Caki2 (cell line): Measurements from ENCODE around the gene GNA15. TPM values are rescaled to one million over a fixed set of nuclear protein-coding genes. Genes with fewer than 3 reads are reported as not detected.

ENCODE experiments used
- DNase-seq: peaks from one replicate; pipeline ENCODE4 v3.0.0-alpha.2; 2015; ENCODE audit warnings: low read depth
- in situ Hi-C: cut with HindIII; loops from 2 replicates; pipeline ENCODE4 v1.10.0; 2016; ENCODE audit warnings: low sequenced_read_pairs, low pct_unique_long_range_greater_than_20kb, mixed read lengths
- total RNA-seq: library from RNA; depleted of rRNA; stranded (reverse); fragments of >200 nt; shearing (Covaris generic); gene quantifications from 2 replicates; pipeline ENCODE4 v1.2.3, GENCODE V29; 2014; ENCODE audit warnings: low replicate concordance

The GNA15 gene
- total RNA-seq, 1 experiment from 2014 or later, result not detected

GRCh38 chr19:3118232-3119070 lies 17.4 kb upstream of the GNA15 start:
- in situ Hi-C loops, result no loop called here

GRCh38 chr19:3119071-3119595 lies 16.7 kb upstream of the GNA15 start:
- no peak for DNase-seq
- in situ Hi-C loops, result no loop called here

More at GRCh38 chr19:3118232-3119070, 17.4 kb upstream of the GNA15 start:
- no peak for DNase-seq

- in situ Hi-C loops, result no loop called here
- DNase-seq, result no peak
Measured at GRCh38 chr19:3119693-3120380, 16.0 kb upstream of the GNA15 start.

- no peak for DNase-seq
- in situ Hi-C loops, result no loop called here
Measured at GRCh38 chr19:3120611-3121276, 15.1 kb upstream of the GNA15 start.

GRCh38 chr19:3121396-3121795 lies 14.4 kb upstream of the GNA15 start:
- in situ Hi-C loops, result no loop called here
- DNase-seq, result no peak

- in situ Hi-C loops, result no loop called here
- no peak for DNase-seq
Measured at GRCh38 chr19:3121821-3122511, 13.9 kb upstream of the GNA15 start.

DNA sequence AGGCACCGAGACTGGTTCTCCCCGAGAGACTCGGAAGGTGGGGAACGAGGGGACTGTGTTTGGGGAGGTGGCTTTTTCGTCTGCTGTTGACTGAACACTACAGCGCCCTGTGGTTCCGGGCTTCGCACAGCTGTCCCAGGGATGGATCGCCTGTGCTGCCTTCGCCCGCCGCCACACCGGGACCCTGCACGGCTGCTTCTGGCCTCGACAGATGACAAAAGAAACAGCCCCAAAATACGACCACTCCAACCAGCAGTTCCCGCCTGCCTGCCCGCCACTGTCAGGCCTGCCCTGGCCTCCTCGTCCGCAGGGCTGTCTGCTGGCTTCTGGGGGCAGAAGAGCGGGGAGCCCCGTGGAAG lies 13.3 kb upstream of the GNA15 start:
- in situ Hi-C loops, result no loop called here
- no peak for DNase-seq

GRCh38 chr19:3123088-3123721 lies 12.6 kb upstream of the GNA15 start:
- DNase-seq, result no peak
- in situ Hi-C loops, result no loop called here

DNA sequence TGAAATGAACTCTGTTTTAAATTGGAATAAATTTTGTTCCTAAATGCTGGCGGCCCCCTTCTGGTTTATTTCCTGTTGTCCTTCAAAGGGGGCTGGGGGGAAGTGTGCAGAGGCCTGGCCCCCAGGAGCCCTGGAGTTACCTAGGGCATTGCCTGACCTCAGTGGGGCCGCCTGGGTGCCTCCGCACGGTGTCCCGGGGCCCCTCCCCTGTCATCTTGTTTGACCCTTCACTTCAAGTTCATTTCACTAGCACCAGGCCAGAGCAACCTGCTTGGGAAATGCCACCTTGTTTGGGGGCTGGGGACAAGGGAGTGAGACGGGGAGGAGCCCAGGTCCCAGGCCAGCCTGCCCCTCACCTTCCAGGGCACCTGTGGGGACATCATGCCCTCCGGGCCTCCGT lies 11.9 kb upstream of the GNA15 start:
- in situ Hi-C loops, result no loop called here
- DNase-seq, result no peak

DNA sequence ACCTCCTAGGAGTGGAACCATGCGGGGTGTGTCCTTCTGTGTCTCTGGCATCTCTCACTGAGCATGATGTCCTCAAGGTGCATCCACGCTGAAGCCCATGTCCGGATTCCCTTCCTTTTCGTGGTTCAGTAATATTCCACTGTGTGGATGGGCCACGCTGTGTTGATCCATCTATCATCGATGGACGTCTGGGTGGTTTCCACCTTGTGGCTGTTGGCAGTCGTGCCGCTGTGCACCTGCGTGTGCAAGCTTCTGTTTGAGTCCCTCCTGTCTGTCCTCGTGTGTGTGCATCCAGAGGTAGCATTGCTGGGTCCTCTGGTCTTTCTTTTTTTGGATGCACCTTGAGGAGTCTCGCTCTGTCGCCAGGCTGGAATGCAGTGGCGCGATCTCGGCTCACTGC lies 11.2 kb upstream of the GNA15 start:
- no peak for DNase-seq
- in situ Hi-C loops, result no loop called here

GRCh38 chr19:3125900-3126524 lies 9.8 kb upstream of the GNA15 start:
- peak; percentile 18 for DNase-seq

DNA sequence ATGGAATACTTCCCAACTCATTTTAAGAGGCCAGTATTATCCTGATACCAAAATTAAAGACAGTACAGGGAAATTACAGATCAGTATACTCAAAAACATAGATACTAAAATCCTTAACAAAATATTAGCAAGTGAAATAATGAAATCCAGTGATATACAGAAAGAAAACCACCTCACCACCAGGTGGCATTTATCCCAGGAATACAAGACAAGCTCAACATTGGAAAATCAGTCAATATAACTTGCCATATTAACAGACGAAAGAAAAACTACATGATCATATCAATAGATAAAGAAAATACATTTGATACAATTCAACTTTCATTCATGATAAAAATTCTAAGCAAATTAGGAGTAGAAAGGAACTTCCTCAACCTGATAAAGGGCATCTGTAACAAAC lies 6.7 kb upstream of the GNA15 start:
- in situ Hi-C loops, result no loop called here
- peak; percentile 8 for DNase-seq

More at GRCh38 chr19:3125900-3126524, 9.8 kb upstream of the GNA15 start:
- in situ Hi-C loops, result no loop called here

DNA sequence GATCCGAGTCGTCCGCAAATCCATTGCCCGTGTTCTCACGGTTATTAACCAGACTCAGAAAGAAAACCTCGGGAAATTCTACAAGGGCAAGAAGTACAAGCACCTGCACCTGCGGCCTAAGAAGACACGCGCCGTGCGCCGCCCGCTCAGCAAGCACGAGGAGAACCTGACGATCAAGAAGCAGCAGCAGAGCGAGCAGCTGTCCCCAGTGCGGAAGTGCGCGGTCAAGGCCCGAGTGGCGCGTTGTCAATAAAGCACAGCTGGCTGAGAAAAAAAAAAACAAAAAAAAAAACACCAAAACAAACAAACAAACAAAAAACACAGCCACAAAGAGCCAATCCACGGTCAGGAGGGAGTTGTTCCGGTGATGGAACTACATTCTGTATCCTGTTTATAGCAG lies 4.7 kb upstream of the GNA15 start:
- no peak for DNase-seq
- in situ Hi-C loops, result no loop called here

DNA sequence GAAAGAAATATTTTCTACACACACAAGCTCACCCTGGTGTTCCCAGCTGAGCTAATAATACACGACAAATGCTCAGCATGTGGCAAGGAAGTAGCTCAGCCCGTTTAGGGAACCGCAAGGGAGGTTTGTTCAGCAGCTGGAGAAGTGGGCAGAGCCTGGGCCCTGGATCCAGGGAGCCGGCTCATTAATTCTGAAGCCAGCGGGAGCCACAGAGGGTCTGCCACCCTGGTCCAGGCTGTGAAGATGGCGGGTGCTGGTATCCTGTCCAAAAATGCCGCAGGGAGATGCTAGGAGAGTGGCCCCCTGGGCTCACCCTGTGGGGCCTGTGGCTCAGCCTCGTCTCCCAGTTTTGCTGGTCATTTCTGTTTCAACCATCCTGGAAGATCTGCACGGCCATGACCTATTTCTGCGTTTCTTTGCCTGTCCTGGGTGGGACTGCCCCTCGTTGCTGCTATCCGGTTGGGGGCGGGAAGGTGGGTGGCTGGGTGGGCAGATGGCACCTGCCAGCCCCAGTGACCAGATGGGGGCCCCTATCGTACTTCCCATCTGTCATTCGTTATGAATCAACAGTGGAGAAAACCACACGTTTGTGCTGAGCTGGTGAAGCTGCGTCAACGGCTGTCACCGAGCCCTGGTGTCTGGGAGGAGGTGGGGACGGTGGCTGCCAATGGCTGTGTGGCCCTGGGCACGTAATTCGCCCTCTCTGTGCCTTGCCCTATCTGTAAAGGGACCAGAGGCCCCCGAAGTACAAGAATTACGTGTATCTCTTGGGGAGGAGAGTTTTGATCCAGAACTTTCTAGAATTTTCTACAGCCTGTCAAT lies 2.7 kb upstream of the GNA15 start:
- in situ Hi-C loops, result no loop called here
- DNase-seq, result no peak

- DNase-seq, result no peak
- in situ Hi-C loops, result no loop called here
Measured at GRCh38 chr19:3133793-3134116, 2.1 kb upstream of the GNA15 start.

GRCh38 chr19:3136684-3137055 lies 837 bp downstream of the GNA15 start:
- DNase-seq, result no peak
- in situ Hi-C loops, result no loop called here

DNA sequence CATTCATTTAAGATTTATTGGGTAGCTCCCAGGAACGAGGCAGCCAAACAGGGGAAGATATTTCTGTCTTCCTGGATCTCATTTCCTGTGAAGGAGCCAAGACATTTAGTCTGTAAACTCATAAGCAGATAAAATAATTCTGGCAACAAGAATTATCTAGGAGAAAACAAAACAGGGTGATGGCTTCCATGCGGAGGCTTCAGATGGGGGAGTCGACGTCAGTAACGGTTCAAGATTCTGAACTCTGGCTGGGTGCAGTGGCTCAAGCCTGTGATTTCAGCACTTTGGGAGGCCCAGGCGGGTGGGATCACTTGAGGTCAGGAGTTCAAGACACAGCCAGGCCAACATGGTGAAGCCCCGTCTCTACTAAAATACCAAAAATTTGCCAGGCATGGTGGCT lies 1.3 kb downstream of the GNA15 start:
- in situ Hi-C loops, result no loop called here
- DNase-seq, result no peak
